ENCODE measurements around the gene ADAMTS20.

The ADAMTS20 gene

DNA sequence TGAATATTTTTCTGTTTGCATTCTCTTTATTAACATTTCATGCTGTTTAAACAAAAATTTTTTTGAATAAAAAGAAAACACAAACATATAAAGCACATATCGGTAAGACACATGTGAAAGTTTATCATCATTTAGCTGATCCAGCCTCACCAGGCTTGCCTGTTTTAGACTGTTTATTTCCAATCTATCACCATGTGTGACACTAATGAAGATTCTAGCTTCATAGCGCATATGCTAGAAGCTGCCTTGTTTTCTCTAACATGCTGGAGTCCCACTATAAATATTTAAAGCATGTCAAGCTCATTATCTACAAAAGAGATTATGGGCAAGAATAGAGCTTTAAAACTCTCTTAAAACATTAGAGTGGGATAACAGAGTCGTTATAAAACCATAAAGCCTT, 25.4 kb upstream of the ADAMTS20 start:
- Histone ChIP-seq H3K27me3 (ENCODE audit: control insufficient read depth, low read length) (no peaks in the 10 kb centered on the region; the same call in 1 of the 2 replicates), H3K4me1 (ENCODE audit: control insufficient read depth, low read length) (no peaks in the 10 kb centered on the region), H3F3A (ENCODE audit: control insufficient read depth, insufficient read depth) (no peaks in the 10 kb centered on the region), H3K4me3 (ENCODE audit: low read length) (no peak overlapping the region), H3K9me2 (replicated peaks; ENCODE audit: control insufficient read depth, low read length) (no peaks in the 10 kb centered on the region), H3K27ac (ENCODE audit: low read depth, low read length) (no peak overlapping the region), H3K36me3 (ENCODE audit: control insufficient read depth, low read length) (no peaks in the 10 kb centered on the region), H3K9me3 (ENCODE audit: control insufficient read depth, insufficient read depth, low read length) (no peaks in the 10 kb centered on the region), H3K4me2 (ENCODE audit: low read length) (no peak overlapping the region), H4K20me1 (ENCODE audit: control insufficient read depth, insufficient read depth, low read depth, low read length) (no peaks in the 10 kb centered on the region), H3K79me2 (ENCODE audit: control insufficient read depth, low read length) (no peaks in the 10 kb centered on the region)
- TF ChIP-seq, protein P1, sequence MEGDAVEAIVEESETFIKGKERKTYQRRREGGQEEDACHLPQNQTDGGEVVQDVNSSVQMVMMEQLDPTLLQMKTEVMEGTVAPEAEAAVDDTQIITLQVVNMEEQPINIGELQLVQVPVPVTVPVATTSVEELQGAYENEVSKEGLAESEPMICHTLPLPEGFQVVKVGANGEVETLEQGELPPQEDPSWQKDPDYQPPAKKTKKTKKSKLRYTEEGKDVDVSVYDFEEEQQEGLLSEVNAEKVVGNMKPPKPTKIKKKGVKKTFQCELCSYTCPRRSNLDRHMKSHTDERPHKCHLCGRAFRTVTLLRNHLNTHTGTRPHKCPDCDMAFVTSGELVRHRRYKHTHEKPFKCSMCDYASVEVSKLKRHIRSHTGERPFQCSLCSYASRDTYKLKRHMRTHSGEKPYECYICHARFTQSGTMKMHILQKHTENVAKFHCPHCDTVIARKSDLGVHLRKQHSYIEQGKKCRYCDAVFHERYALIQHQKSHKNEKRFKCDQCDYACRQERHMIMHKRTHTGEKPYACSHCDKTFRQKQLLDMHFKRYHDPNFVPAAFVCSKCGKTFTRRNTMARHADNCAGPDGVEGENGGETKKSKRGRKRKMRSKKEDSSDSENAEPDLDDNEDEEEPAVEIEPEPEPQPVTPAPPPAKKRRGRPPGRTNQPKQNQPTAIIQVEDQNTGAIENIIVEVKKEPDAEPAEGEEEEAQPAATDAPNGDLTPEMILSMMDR (IDR thresholded peaks at IDR 0.05; ENCODE audit: low read depth, low read length, poor library complexity, severe bottlenecking), result no peak
- TF ChIP-seq EZH2phosphoT487 (IDR thresholded peaks at IDR 0.05; ENCODE audit: borderline replicate concordance, low read length), result no peak

DNA sequence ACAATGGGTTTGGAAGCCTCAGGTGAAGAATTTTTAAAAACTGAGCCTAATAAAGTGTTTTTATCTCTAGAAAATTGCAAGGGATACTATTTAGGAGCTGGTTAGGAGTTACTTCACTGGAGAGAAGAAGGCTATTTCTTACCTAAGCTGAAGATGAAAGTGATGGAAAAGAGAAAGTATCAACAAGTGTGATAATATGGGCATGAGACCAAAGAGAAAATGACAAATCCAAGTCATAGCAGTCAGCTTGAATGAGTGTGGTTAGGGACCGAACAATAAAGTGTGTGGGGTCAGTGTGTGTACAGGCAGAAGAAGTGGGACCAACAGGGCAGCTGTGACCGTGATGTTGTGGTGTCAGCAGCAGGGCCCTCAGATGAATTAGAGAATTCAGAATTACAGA, 24.2 kb upstream of the ADAMTS20 start:
- no peaks in the 10 kb centered on the region for H3K9me3 ChIP-seq (ENCODE audit: control insufficient read depth, insufficient read depth, low read length)
- no peaks in the 10 kb centered on the region for H4K20me1 ChIP-seq (ENCODE audit: control insufficient read depth, insufficient read depth, low read depth, low read length)
- no peaks in the 10 kb centered on the region; the same call in 1 of the 2 replicates for H3K27me3 ChIP-seq (ENCODE audit: control insufficient read depth, low read length)
- H3K27ac ChIP-seq (ENCODE audit: low read depth, low read length), result no peak overlapping the region
- no peaks in the 10 kb centered on the region for H3K36me3 ChIP-seq (ENCODE audit: control insufficient read depth, low read length)
- H3K4me2 ChIP-seq (ENCODE audit: low read length), result no peak overlapping the region
- no peaks in the 10 kb centered on the region for H3K79me2 ChIP-seq (ENCODE audit: control insufficient read depth, low read length)
- TF ChIP-seq, protein P1 (IDR thresholded peaks at IDR 0.05; ENCODE audit: low read depth, low read length, poor library complexity, severe bottlenecking), result no peak
- no peak for TF ChIP-seq EZH2phosphoT487 (IDR thresholded peaks at IDR 0.05; ENCODE audit: borderline replicate concordance, low read length)
- H3F3A ChIP-seq (ENCODE audit: control insufficient read depth, insufficient read depth), result no peaks in the 10 kb centered on the region
- H3K4me3 ChIP-seq (ENCODE audit: low read length), result no peak overlapping the region
- H3K9me2 ChIP-seq (replicated peaks; ENCODE audit: control insufficient read depth, low read length), result no peaks in the 10 kb centered on the region
- no peaks in the 10 kb centered on the region for H3K4me1 ChIP-seq (ENCODE audit: control insufficient read depth, low read length)

DNA sequence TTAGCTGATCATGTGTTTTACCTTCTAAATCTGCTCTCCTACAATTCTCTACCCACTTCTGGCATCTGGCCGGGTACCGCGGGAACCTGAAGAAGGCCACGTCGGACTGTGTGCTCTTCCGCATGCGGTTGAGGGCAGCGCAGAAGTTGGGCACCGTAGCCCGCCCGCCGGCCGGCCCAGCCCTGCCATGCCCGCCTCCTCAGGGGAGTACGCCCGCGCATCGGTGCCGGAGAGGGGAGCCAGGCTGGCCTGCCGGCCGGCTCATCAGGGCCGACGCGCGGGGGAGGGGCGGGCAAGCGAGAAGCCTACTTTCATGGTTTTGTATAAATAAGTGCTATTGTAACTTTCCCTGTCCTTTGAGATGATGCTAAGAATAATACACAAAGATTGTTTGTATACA, 19.9 kb upstream of the ADAMTS20 start:
- H4K20me1 ChIP-seq (ENCODE audit: control insufficient read depth, insufficient read depth, low read depth, low read length), result no peaks in the 10 kb centered on the region
- no peaks in the 10 kb centered on the region for H3K4me1 ChIP-seq (ENCODE audit: control insufficient read depth, low read length)
- H3K36me3 ChIP-seq (ENCODE audit: control insufficient read depth, low read length), result no peaks in the 10 kb centered on the region
- H3K4me2 ChIP-seq (ENCODE audit: low read length), result no peak overlapping the region
- no peak for TF ChIP-seq EZH2phosphoT487 (IDR thresholded peaks at IDR 0.05; ENCODE audit: borderline replicate concordance, low read length)
- TF ChIP-seq, protein P1 (IDR thresholded peaks at IDR 0.05; ENCODE audit: low read depth, low read length, poor library complexity, severe bottlenecking), result no peak
- no peak overlapping the region for H3K27ac ChIP-seq (ENCODE audit: low read depth, low read length)
- no peaks in the 10 kb centered on the region for H3F3A ChIP-seq (ENCODE audit: control insufficient read depth, insufficient read depth)
- H3K9me3 ChIP-seq (ENCODE audit: control insufficient read depth, insufficient read depth, low read length), result no peaks in the 10 kb centered on the region
- no peaks in the 10 kb centered on the region for H3K79me2 ChIP-seq (ENCODE audit: control insufficient read depth, low read length)
- no peaks in the 10 kb centered on the region for H3K27me3 ChIP-seq (ENCODE audit: control insufficient read depth, low read length)
- no peak overlapping the region for H3K4me3 ChIP-seq (ENCODE audit: low read length)
- H3K9me2 ChIP-seq (replicated peaks; ENCODE audit: control insufficient read depth, low read length), result no peaks in the 10 kb centered on the region
